ENCODE data around the gene FAM53A.

DNA sequence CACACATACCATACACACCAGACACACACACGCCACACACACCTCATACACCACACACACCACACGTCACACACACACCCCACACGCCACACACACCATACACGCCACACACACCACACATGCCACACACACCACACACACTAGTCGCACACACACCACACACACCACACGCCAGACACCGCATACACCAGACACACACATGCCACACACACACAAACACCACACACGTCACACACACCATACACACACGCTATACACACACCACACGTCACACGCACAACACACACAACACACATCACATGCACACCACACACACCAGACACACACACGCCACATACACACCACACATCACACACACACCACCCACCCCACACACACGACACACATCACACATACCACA lies 32.0 kb downstream of the FAM53A start:
- TF ChIP-seq, protein P1, sequence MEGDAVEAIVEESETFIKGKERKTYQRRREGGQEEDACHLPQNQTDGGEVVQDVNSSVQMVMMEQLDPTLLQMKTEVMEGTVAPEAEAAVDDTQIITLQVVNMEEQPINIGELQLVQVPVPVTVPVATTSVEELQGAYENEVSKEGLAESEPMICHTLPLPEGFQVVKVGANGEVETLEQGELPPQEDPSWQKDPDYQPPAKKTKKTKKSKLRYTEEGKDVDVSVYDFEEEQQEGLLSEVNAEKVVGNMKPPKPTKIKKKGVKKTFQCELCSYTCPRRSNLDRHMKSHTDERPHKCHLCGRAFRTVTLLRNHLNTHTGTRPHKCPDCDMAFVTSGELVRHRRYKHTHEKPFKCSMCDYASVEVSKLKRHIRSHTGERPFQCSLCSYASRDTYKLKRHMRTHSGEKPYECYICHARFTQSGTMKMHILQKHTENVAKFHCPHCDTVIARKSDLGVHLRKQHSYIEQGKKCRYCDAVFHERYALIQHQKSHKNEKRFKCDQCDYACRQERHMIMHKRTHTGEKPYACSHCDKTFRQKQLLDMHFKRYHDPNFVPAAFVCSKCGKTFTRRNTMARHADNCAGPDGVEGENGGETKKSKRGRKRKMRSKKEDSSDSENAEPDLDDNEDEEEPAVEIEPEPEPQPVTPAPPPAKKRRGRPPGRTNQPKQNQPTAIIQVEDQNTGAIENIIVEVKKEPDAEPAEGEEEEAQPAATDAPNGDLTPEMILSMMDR (IDR thresholded peaks at IDR 0.05): no peak
- TF ChIP-seq POLR2A (IDR thresholded peaks at IDR 0.05): no peak
